ENCODE results near the gene TTC13. TPM values are rescaled to one million over a fixed set of nuclear protein-coding genes. Genes with fewer than 3 reads are reported as not detected.

The TTC13 gene
- total and polyA plus RNA-seq, 2 of the 13 experiments (the other 11 are each of a cell fraction or from before 2014, with no cell fraction given), result 5.8 to 15.9 TPM

DNA sequence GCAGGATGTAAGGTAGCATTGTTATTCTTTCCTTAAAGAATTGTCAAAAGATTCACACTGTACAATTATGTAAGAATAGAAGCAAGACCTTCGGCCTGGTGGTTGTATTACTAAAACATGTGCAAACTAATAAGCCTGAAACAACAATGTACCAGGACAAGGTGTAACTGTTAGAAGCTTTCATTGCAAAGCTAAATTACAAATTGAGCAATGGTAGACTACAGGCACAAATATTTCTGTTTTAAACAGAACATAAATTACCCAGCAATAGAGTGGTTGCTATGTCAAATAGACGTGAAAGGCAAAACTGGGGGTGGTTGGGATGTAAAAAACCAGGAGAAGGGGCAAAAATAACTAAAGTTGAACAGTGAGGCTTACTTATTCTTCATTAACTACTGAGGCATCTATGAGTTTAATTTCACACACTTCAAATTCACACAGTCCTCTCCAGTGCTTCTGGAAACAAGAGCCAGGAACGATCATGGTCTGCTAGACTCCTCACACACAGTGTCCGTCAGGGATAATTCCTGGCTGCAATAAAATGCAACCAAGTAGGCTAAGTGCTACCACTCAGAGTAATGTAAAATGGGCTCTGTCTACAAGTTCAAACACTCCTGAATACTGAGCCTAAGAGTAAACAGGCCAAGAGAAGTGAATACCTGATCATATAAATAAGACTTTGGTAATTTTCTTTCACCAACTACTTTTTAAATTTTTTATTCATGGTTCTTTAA lies 71.0 kb downstream of the TTC13 start (continued):
- TF ChIP-seq, protein P1, sequence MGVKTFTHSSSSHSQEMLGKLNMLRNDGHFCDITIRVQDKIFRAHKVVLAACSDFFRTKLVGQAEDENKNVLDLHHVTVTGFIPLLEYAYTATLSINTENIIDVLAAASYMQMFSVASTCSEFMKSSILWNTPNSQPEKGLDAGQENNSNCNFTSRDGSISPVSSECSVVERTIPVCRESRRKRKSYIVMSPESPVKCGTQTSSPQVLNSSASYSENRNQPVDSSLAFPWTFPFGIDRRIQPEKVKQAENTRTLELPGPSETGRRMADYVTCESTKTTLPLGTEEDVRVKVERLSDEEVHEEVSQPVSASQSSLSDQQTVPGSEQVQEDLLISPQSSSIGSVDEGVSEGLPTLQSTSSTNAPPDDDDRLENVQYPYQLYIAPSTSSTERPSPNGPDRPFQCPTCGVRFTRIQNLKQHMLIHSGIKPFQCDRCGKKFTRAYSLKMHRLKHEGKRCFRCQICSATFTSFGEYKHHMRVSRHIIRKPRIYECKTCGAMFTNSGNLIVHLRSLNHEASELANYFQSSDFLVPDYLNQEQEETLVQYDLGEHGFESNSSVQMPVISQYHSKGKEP (CRISPR knock-in tag; IDR thresholded peaks at IDR 0.05), result no peak
- TF ChIP-seq, protein P2, sequence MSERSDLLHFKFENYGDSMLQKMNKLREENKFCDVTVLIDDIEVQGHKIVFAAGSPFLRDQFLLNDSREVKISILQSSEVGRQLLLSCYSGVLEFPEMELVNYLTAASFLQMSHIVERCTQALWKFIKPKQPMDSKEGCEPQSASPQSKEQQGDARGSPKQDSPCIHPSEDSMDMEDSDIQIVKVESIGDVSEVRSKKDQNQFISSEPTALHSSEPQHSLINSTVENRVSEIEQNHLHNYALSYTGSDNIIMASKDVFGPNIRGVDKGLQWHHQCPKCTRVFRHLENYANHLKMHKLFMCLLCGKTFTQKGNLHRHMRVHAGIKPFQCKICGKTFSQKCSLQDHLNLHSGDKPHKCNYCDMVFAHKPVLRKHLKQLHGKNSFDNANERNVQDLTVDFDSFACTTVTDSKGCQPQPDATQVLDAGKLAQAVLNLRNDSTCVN (CRISPR knock-in tag; IDR thresholded peaks at IDR 0.05; ENCODE audit: borderline replicate concordance), result no peak
- TF ChIP-seq, protein P3, sequence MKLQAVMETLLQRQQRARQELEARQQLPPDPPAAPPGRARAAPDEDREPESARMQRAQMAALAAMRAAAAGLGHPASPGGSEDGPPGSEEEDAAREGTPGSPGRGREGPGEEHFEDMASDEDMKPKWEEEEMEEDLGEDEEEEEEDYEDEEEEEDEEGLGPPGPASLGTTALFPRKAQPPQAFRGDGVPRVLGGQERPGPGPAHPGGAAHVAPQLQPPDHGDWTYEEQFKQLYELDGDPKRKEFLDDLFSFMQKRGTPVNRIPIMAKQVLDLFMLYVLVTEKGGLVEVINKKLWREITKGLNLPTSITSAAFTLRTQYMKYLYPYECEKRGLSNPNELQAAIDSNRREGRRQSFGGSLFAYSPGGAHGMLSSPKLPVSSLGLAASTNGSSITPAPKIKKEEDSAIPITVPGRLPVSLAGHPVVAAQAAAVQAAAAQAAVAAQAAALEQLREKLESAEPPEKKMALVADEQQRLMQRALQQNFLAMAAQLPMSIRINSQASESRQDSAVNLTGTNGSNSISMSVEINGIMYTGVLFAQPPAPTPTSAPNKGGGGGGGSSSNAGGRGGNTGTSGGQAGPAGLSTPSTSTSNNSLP (IDR thresholded peaks at IDR 0.05; ENCODE audit: low read depth, low read length), result no peak
- TF ChIP-seq ZNF44 (CRISPR knock-in tag; IDR thresholded peaks at IDR 0.05) (no peak), RAD51 (IDR thresholded peaks at IDR 0.05; ENCODE audit: borderline replicate concordance) (no peak), PAF1 (CRISPR knock-in tag; IDR thresholded peaks at IDR 0.05) (no peak), ZNF460 (CRISPR knock-in tag; IDR thresholded peaks at IDR 0.05; ENCODE audit: borderline replicate concordance) (no peak), TOE1 (CRISPR knock-in tag; IDR thresholded peaks at IDR 0.05) (no peak), SETDB1 (CRISPR knock-in tag; IDR thresholded peaks at IDR 0.05; ENCODE audit: borderline replicate concordance) (no peak)
- TF ChIP-seq, protein P4, sequence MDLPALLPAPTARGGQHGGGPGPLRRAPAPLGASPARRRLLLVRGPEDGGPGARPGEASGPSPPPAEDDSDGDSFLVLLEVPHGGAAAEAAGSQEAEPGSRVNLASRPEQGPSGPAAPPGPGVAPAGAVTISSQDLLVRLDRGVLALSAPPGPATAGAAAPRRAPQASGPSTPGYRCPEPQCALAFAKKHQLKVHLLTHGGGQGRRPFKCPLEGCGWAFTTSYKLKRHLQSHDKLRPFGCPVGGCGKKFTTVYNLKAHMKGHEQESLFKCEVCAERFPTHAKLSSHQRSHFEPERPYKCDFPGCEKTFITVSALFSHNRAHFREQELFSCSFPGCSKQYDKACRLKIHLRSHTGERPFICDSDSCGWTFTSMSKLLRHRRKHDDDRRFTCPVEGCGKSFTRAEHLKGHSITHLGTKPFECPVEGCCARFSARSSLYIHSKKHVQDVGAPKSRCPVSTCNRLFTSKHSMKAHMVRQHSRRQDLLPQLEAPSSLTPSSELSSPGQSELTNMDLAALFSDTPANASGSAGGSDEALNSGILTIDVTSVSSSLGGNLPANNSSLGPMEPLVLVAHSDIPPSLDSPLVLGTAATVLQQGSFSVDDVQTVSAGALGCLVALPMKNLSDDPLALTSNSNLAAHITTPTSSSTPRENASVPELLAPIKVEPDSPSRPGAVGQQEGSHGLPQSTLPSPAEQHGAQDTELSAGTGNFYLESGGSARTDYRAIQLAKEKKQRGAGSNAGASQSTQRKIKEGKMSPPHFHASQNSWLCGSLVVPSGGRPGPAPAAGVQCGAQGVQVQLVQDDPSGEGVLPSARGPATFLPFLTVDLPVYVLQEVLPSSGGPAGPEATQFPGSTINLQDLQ (CRISPR knock-in tag; IDR thresholded peaks at IDR 0.05), result no peak
